HCT116 (cell line): ENCODE data around the gene SH2D7.

ENCODE experiments used
- MAX ChIP-seq: IDR thresholded peaks from 2 replicates; pipeline ENCODE4 v1.6.1; 2012
- POLR2AphosphoS5 ChIP-seq: IDR thresholded peaks from 2 replicates; pipeline ENCODE4 v1.6.1; 2011; ENCODE audit warnings: mild to moderate bottlenecking, low read depth, low read length, moderate library complexity
- TCF7L2 ChIP-seq: IDR thresholded peaks from 2 replicates; pipeline ENCODE4 v1.7.0; 2011; ENCODE audit warnings: borderline replicate concordance, inconsistent platforms; ENCODE audit not compliant: insufficient read depth, insufficient read length; ENCODE audit errors: extremely low read depth
- TF ChIP-seq, protein P1 (sequence below), 3 experiments: fragments of 200-600 bp in 1 of 3; sonication (generic) in 1 of 3; IDR thresholded peaks in 2 of 3; conservative IDR thresholded peaks in 1 of 3; 2 replicates each; pipeline ENCODE4 v1.5.1; 2012 to 2017; ENCODE audit warnings: low read depth in 2 of 3, low read length in 2 of 3, antibody characterized with exemption in 1 of 3, borderline replicate concordance in 1 of 3, control low read depth in 1 of 3, mild to moderate bottlenecking in 1 of 3, mixed read lengths in 1 of 3, mixed run types in 1 of 3, moderate library complexity in 1 of 3; ENCODE audit not compliant: insufficient read depth in 1 of 3
- TF ChIP-seq, protein P2 (sequence below): IDR thresholded peaks from 2 replicates; pipeline ENCODE4 v1.6.1; 2012; ENCODE audit warnings: low read depth

- TF ChIP-seq, protein P1, sequence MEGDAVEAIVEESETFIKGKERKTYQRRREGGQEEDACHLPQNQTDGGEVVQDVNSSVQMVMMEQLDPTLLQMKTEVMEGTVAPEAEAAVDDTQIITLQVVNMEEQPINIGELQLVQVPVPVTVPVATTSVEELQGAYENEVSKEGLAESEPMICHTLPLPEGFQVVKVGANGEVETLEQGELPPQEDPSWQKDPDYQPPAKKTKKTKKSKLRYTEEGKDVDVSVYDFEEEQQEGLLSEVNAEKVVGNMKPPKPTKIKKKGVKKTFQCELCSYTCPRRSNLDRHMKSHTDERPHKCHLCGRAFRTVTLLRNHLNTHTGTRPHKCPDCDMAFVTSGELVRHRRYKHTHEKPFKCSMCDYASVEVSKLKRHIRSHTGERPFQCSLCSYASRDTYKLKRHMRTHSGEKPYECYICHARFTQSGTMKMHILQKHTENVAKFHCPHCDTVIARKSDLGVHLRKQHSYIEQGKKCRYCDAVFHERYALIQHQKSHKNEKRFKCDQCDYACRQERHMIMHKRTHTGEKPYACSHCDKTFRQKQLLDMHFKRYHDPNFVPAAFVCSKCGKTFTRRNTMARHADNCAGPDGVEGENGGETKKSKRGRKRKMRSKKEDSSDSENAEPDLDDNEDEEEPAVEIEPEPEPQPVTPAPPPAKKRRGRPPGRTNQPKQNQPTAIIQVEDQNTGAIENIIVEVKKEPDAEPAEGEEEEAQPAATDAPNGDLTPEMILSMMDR (IDR thresholded peaks at IDR 0.05 in 2 of 3, conservative IDR thresholded peaks at IDR 0.05 in 1 of 3; ENCODE audit: borderline replicate concordance in 1 of 3, insufficient read depth in 1 of 3, low read depth in 2 of 3, low read length in 2 of 3), result no peak
- no peak for TF ChIP-seq POLR2AphosphoS5
- TF ChIP-seq, protein P2, sequence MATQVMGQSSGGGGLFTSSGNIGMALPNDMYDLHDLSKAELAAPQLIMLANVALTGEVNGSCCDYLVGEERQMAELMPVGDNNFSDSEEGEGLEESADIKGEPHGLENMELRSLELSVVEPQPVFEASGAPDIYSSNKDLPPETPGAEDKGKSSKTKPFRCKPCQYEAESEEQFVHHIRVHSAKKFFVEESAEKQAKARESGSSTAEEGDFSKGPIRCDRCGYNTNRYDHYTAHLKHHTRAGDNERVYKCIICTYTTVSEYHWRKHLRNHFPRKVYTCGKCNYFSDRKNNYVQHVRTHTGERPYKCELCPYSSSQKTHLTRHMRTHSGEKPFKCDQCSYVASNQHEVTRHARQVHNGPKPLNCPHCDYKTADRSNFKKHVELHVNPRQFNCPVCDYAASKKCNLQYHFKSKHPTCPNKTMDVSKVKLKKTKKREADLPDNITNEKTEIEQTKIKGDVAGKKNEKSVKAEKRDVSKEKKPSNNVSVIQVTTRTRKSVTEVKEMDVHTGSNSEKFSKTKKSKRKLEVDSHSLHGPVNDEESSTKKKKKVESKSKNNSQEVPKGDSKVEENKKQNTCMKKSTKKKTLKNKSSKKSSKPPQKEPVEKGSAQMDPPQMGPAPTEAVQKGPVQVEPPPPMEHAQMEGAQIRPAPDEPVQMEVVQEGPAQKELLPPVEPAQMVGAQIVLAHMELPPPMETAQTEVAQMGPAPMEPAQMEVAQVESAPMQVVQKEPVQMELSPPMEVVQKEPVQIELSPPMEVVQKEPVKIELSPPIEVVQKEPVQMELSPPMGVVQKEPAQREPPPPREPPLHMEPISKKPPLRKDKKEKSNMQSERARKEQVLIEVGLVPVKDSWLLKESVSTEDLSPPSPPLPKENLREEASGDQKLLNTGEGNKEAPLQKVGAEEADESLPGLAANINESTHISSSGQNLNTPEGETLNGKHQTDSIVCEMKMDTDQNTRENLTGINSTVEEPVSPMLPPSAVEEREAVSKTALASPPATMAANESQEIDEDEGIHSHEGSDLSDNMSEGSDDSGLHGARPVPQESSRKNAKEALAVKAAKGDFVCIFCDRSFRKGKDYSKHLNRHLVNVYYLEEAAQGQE, result no peak
- no peak for TF ChIP-seq MAX
- TF ChIP-seq TCF7L2, result no peak
These were observed 56.2 kb downstream of the SH2D7 start for GRCh38 chr15:78148392-78149067.
